ENCODE data around the gene ASTN2. TPM values are rescaled to one million over a fixed set of nuclear protein-coding genes. Genes with fewer than 3 reads are reported as not detected.

ASTN2 gene
- total RNA-seq, 2 donors from 2014 or later: 113 to 153 TPM

GRCh38 chr9:116524778-116525470 lies 889.9 kb downstream of the ASTN2 start:
- no peak for DNase-seq (ENCODE audit: low spot score)
- no peaks in the 10 kb centered on the region for H3K27me3 ChIP-seq (replicated peaks; ENCODE audit: insufficient read depth)
- no peak overlapping the region for H3K4me3 ChIP-seq
- no peak for TF ChIP-seq POLR2AphosphoS5 (IDR thresholded peaks at IDR 0.05)
- no peak for TF ChIP-seq CTCF (IDR thresholded peaks at IDR 0.05)
- no peak for TF ChIP-seq POLR2A (IDR thresholded peaks at IDR 0.05)
- WGBS: 85% methylated on average over 3 of the region's 3 CpGs
- H3K27ac ChIP-seq: no peak overlapping the region
- no peaks in the 10 kb centered on the region for H3K4me1 ChIP-seq (replicated peaks)
- no peaks in the 10 kb centered on the region for H3K36me3 ChIP-seq
- intact Hi-C loops (cut with DNase I): no loop called here
- no peaks in the 10 kb centered on the region for H3K9me3 ChIP-seq

GRCh38 chr9:116520218-116520617 lies 894.6 kb downstream of the ASTN2 start:
- Histone ChIP-seq H3K27me3 (replicated peaks; ENCODE audit: insufficient read depth) (no peaks in the 10 kb centered on the region), H3K4me1 (replicated peaks) (no peaks in the 10 kb centered on the region), H3K27ac (no peak overlapping the region), H3K4me3 (no peak overlapping the region), H3K36me3 (no peaks in the 10 kb centered on the region), H3K9me3 (no peaks in the 10 kb centered on the region)
- intact Hi-C loops (cut with DNase I): no loop called here
- no peak for DNase-seq (ENCODE audit: low spot score)
- 80% methylated on average over 2 of the region's 2 CpGs for WGBS
- TF ChIP-seq CTCF (IDR thresholded peaks at IDR 0.05) (no peak), POLR2AphosphoS5 (IDR thresholded peaks at IDR 0.05) (no peak)

GRCh38 chr9:116516456-116516855 lies 898.4 kb downstream of the ASTN2 start:
- Histone ChIP-seq H3K4me1 (replicated peaks) (no peaks in the 10 kb centered on the region), H3K4me3 (no peak overlapping the region), H3K9me3 (no peaks in the 10 kb centered on the region), H3K27ac (no peak overlapping the region), H3K36me3 (no peaks in the 10 kb centered on the region), H3K27me3 (replicated peaks; ENCODE audit: insufficient read depth) (no peaks in the 10 kb centered on the region)
- no peak for TF ChIP-seq POLR2AphosphoS5 (IDR thresholded peaks at IDR 0.05)
- no peak for TF ChIP-seq CTCF (IDR thresholded peaks at IDR 0.05)
- TF ChIP-seq POLR2A (IDR thresholded peaks at IDR 0.05): no peak
- intact Hi-C loops (cut with DNase I): no loop called here
- WGBS: 83% methylated on average over 1 of the region's 1 CpG
- DNase-seq (ENCODE audit: low spot score): no peak

- intact Hi-C loops (cut with DNase I): no loop called here
- H3K36me3 ChIP-seq: no peaks in the 10 kb centered on the region
- TF ChIP-seq CTCF (IDR thresholded peaks at IDR 0.05): no peak
- TF ChIP-seq POLR2A (IDR thresholded peaks at IDR 0.05): no peak
- TF ChIP-seq POLR2AphosphoS5 (IDR thresholded peaks at IDR 0.05): no peak
These were observed 899.3 kb downstream of the ASTN2 start for GRCh38 chr9:116515541-116515940.

GRCh38 chr9:116506685-116507084 lies 908.2 kb downstream of the ASTN2 start:
- intact Hi-C loops (cut with DNase I): no loop called here
- no peak for TF ChIP-seq CTCF (IDR thresholded peaks at IDR 0.05)
- no peak for TF ChIP-seq POLR2AphosphoS5 (IDR thresholded peaks at IDR 0.05)
- TF ChIP-seq POLR2A (IDR thresholded peaks at IDR 0.05): no peak
- Histone ChIP-seq H3K9me3 (no peaks in the 10 kb centered on the region), H3K36me3 (no peaks in the 10 kb centered on the region), H3K27ac (no peak overlapping the region), H3K27me3 (replicated peaks; ENCODE audit: insufficient read depth) (no peaks in the 10 kb centered on the region), H3K4me1 (replicated peaks) (no peaks in the 10 kb centered on the region), H3K4me3 (no peak overlapping the region)
- no peak for DNase-seq (ENCODE audit: low spot score)
- 92% methylated on average over 4 of the region's 4 CpGs for WGBS

More at GRCh38 chr9:116515541-116515940, 899.3 kb downstream of the ASTN2 start:
- H3K27me3 ChIP-seq (replicated peaks; ENCODE audit: insufficient read depth): no peaks in the 10 kb centered on the region
- H3K27ac ChIP-seq: no peak overlapping the region
- no peak overlapping the region for H3K4me3 ChIP-seq
- H3K9me3 ChIP-seq: no peaks in the 10 kb centered on the region
- DNase-seq (ENCODE audit: low spot score): no peak
- no peaks in the 10 kb centered on the region for H3K4me1 ChIP-seq (replicated peaks)

Data from prostate gland (tissue), 2 donors.